ENCODE results near the gene LARGE1.

Gene LARGE1

GRCh38 chr22:33555814-33556522 lies 364.3 kb downstream of the LARGE1 start:
- H2AK5ac ChIP-seq (ENCODE audit: low read length): no peak overlapping the region
- H3K4me1 ChIP-seq (ENCODE audit: control insufficient read depth, low read depth, low read length): no peaks in the 10 kb centered on the region
- H4K8ac ChIP-seq (ENCODE audit: low read depth, low read length): no peak overlapping the region
- H3K36me3 ChIP-seq (ENCODE audit: control insufficient read depth, insufficient read depth, low read length): no peaks in the 10 kb centered on the region
- no peak overlapping the region for H3K23ac ChIP-seq (ENCODE audit: low read length)
- H2BK5ac ChIP-seq (ENCODE audit: low read length): no peak overlapping the region
- no peak for DNase-seq
- H4K5ac ChIP-seq (ENCODE audit: low read length): no peak overlapping the region
- H3K4me3 ChIP-seq (ENCODE audit: low read length): no peak overlapping the region
- H3K79me2 ChIP-seq (ENCODE audit: control insufficient read depth, insufficient read depth, low read length): no peaks in the 10 kb centered on the region
- H3K4ac ChIP-seq (ENCODE audit: low read depth, low read length): no peak overlapping the region
- H3K4me2 ChIP-seq (ENCODE audit: low read length): no peak overlapping the region
- no peak overlapping the region for H3K56ac ChIP-seq (ENCODE audit: low read length)
- no peak overlapping the region for H3K18ac ChIP-seq (ENCODE audit: low read length)
- no peak overlapping the region for H2BK120ac ChIP-seq (ENCODE audit: low read depth, low read length)
- H3K27me3 ChIP-seq (ENCODE audit: insufficient read depth, low read length, poor library complexity): no peaks in the 10 kb centered on the region
- H3K79me1 ChIP-seq (ENCODE audit: low read length): no peaks in the 10 kb centered on the region
- no CpG with 5 or more reads among the region's 5 CpGs for WGBS (ENCODE audit: extremely low coverage, insufficient coverage, low lambda C conversion rate)
- H3K9ac ChIP-seq (ENCODE audit: low read length): no peak overlapping the region
- no peak overlapping the region for H2BK15ac ChIP-seq (replicated peaks; ENCODE audit: low read depth)
- no peak overlapping the region for H3K27ac ChIP-seq (ENCODE audit: low read depth, low read length)

GRCh38 chr22:33553493-33553892 lies 366.8 kb downstream of the LARGE1 start:
- Histone ChIP-seq H3K4ac (ENCODE audit: low read depth, low read length) (no peak overlapping the region), H3K56ac (ENCODE audit: low read length) (no peak overlapping the region), H2BK120ac (ENCODE audit: low read depth, low read length) (no peak overlapping the region), H3K79me1 (ENCODE audit: low read length) (no peaks in the 10 kb centered on the region), H3K9ac (ENCODE audit: low read length) (no peak overlapping the region), H3K23ac (ENCODE audit: low read length) (no peak overlapping the region), H3K36me3 (ENCODE audit: control insufficient read depth, insufficient read depth, low read length) (no peaks in the 10 kb centered on the region), H2BK15ac (replicated peaks; ENCODE audit: low read depth) (no peak overlapping the region), H4K8ac (ENCODE audit: low read depth, low read length) (no peak overlapping the region), H2AK5ac (ENCODE audit: low read length) (no peak overlapping the region), H3K4me2 (ENCODE audit: low read length) (no peak overlapping the region), H3K18ac (ENCODE audit: low read length) (no peak overlapping the region), H3K27ac (ENCODE audit: low read depth, low read length) (no peak overlapping the region), H2BK5ac (ENCODE audit: low read length) (no peak overlapping the region), H3K27me3 (ENCODE audit: insufficient read depth, low read length, poor library complexity) (no peaks in the 10 kb centered on the region), H4K5ac (ENCODE audit: low read length) (no peak overlapping the region), H3K4me3 (ENCODE audit: low read length) (no peak overlapping the region), H3K4me1 (ENCODE audit: control insufficient read depth, low read depth, low read length) (no peaks in the 10 kb centered on the region), H3K79me2 (ENCODE audit: control insufficient read depth, insufficient read depth, low read length) (no peaks in the 10 kb centered on the region)
- no peak for DNase-seq
- no CpG with 5 or more reads among the region's 5 CpGs for WGBS (ENCODE audit: extremely low coverage, insufficient coverage, low lambda C conversion rate)

GRCh38 chr22:33544707-33545106 lies 375.6 kb downstream of the LARGE1 start:
- Histone ChIP-seq H3K4ac (ENCODE audit: low read depth, low read length) (no peak overlapping the region), H3K36me3 (ENCODE audit: control insufficient read depth, insufficient read depth, low read length) (no peaks in the 10 kb centered on the region), H3K56ac (ENCODE audit: low read length) (no peak overlapping the region), H3K27ac (ENCODE audit: low read depth, low read length) (no peak overlapping the region), H3K27me3 (ENCODE audit: insufficient read depth, low read length, poor library complexity) (no peaks in the 10 kb centered on the region), H4K5ac (ENCODE audit: low read length) (no peak overlapping the region), H3K23ac (ENCODE audit: low read length) (no peak overlapping the region), H2BK15ac (replicated peaks; ENCODE audit: low read depth) (no peak overlapping the region), H3K79me2 (ENCODE audit: control insufficient read depth, insufficient read depth, low read length) (no peaks in the 10 kb centered on the region), H2BK5ac (ENCODE audit: low read length) (no peak overlapping the region), H3K9ac (ENCODE audit: low read length) (no peak overlapping the region), H4K8ac (ENCODE audit: low read depth, low read length) (no peak overlapping the region), H2BK120ac (ENCODE audit: low read depth, low read length) (no peak overlapping the region), H3K4me2 (ENCODE audit: low read length) (no peak overlapping the region), H3K4me3 (ENCODE audit: low read length) (no peak overlapping the region), H2AK5ac (ENCODE audit: low read length) (no peak overlapping the region), H3K79me1 (ENCODE audit: low read length) (no peaks in the 10 kb centered on the region), H3K18ac (ENCODE audit: low read length) (no peak overlapping the region), H3K4me1 (ENCODE audit: control insufficient read depth, low read depth, low read length) (no peaks in the 10 kb centered on the region)
- no CpG with 5 or more reads among the region's 4 CpGs for WGBS (ENCODE audit: extremely low coverage, insufficient coverage, low lambda C conversion rate)
- no peak for DNase-seq

- H3K18ac ChIP-seq (ENCODE audit: low read length): no peak overlapping the region
Measured at GRCh38 chr22:33542722-33543121, 377.6 kb downstream of the LARGE1 start.

GRCh38 chr22:33542153-33542552 lies 378.1 kb downstream of the LARGE1 start:
- H3K4ac ChIP-seq (ENCODE audit: low read depth, low read length): no peak overlapping the region
- H3K56ac ChIP-seq (ENCODE audit: low read length): no peak overlapping the region
- no peak overlapping the region for H3K18ac ChIP-seq (ENCODE audit: low read length)
- H3K27ac ChIP-seq (ENCODE audit: low read depth, low read length): no peak overlapping the region
- H2BK15ac ChIP-seq (replicated peaks; ENCODE audit: low read depth): no peak overlapping the region
- DNase-seq: no peak
- no peaks in the 10 kb centered on the region for H3K4me1 ChIP-seq (ENCODE audit: control insufficient read depth, low read depth, low read length)
- H3K9ac ChIP-seq (ENCODE audit: low read length): no peak overlapping the region
- no peaks in the 10 kb centered on the region for H3K79me2 ChIP-seq (ENCODE audit: control insufficient read depth, insufficient read depth, low read length)
- H2BK5ac ChIP-seq (ENCODE audit: low read length): no peak overlapping the region
- WGBS (ENCODE audit: extremely low coverage, insufficient coverage, low lambda C conversion rate): no CpG with 5 or more reads among the region's 3 CpGs
- no peak overlapping the region for H4K5ac ChIP-seq (ENCODE audit: low read length)
- no peak overlapping the region for H3K4me3 ChIP-seq (ENCODE audit: low read length)
- H3K4me2 ChIP-seq (ENCODE audit: low read length): no peak overlapping the region
- no peak overlapping the region for H2AK5ac ChIP-seq (ENCODE audit: low read length)
- H2BK120ac ChIP-seq (ENCODE audit: low read depth, low read length): no peak overlapping the region
- H3K23ac ChIP-seq (ENCODE audit: low read length): no peak overlapping the region
- H3K79me1 ChIP-seq (ENCODE audit: low read length): no peaks in the 10 kb centered on the region
- H3K36me3 ChIP-seq (ENCODE audit: control insufficient read depth, insufficient read depth, low read length): no peaks in the 10 kb centered on the region
- H3K27me3 ChIP-seq (ENCODE audit: insufficient read depth, low read length, poor library complexity): no peaks in the 10 kb centered on the region
- H4K8ac ChIP-seq (ENCODE audit: low read depth, low read length): no peak overlapping the region

More at GRCh38 chr22:33542722-33543121, 377.6 kb downstream of the LARGE1 start:
- no peak overlapping the region for H2BK120ac ChIP-seq (ENCODE audit: low read depth, low read length)
- no peaks in the 10 kb centered on the region for H3K4me1 ChIP-seq (ENCODE audit: control insufficient read depth, low read depth, low read length)
- H3K36me3 ChIP-seq (ENCODE audit: control insufficient read depth, insufficient read depth, low read length): no peaks in the 10 kb centered on the region
- H3K27me3 ChIP-seq (ENCODE audit: insufficient read depth, low read length, poor library complexity): no peaks in the 10 kb centered on the region
- H4K8ac ChIP-seq (ENCODE audit: low read depth, low read length): no peak overlapping the region
- no peak overlapping the region for H3K56ac ChIP-seq (ENCODE audit: low read length)
- H3K4ac ChIP-seq (ENCODE audit: low read depth, low read length): no peak overlapping the region
- H3K4me2 ChIP-seq (ENCODE audit: low read length): no peak overlapping the region
- WGBS (ENCODE audit: extremely low coverage, insufficient coverage, low lambda C conversion rate): no CpG with 5 or more reads among the region's 4 CpGs
- H3K9ac ChIP-seq (ENCODE audit: low read length): no peak overlapping the region
- H3K79me2 ChIP-seq (ENCODE audit: control insufficient read depth, insufficient read depth, low read length): no peaks in the 10 kb centered on the region
- no peak overlapping the region for H3K4me3 ChIP-seq (ENCODE audit: low read length)
- no peak overlapping the region for H3K27ac ChIP-seq (ENCODE audit: low read depth, low read length)
- no peak overlapping the region for H4K5ac ChIP-seq (ENCODE audit: low read length)
- no peak overlapping the region for H2BK15ac ChIP-seq (replicated peaks; ENCODE audit: low read depth)
- no peak overlapping the region for H3K23ac ChIP-seq (ENCODE audit: low read length)
- no peak overlapping the region for H2BK5ac ChIP-seq (ENCODE audit: low read length)
- H3K79me1 ChIP-seq (ENCODE audit: low read length): no peaks in the 10 kb centered on the region
- DNase-seq: no peak
- H2AK5ac ChIP-seq (ENCODE audit: low read length): no peak overlapping the region
